ENCODE results near the gene KIFC1. TPM values are rescaled to one million over a fixed set of nuclear protein-coding genes. Genes with fewer than 3 reads are reported as not detected.
A peak's percentile ranks its signal among the peaks of the same experiment; 100 is the strongest.

Gene KIFC1
- total and polyA plus RNA-seq, 9 of the 15 experiments (the other 6 are each of a cell fraction or from before 2014, with no cell fraction given) = 1.3 to 95.2 (median 76.9) TPM

DNA sequence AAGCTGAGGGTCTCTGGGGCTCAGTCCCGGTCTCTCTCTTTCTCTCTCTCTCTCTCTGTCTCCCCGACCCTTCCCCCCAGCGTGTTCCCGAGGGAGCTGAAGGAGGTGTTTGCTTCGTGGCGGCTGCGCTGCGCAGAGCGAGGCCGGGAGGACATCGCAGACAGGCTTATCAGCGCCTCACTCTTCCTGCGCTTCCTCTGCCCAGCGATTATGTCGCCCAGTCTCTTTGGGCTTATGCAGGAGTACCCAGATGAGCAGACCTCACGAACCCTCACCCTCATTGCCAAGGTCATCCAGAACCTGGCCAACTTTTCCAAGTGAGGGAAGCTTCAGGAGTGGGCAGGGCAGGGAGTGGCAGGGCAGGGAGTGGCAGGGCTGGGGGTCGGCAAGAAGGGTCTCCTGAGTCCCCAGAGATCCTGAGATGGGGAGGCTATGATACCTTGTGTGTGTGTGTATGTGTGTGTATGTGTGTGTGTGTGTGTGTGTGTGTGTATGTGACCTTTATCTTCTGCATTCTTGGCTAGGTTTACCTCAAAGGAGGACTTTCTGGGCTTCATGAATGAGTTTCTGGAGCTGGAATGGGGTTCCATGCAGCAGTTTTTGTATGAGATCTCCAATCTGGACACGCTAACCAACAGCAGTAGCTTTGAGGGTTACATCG lies 49.2 kb downstream of the KIFC1 start (continued):
- TF ChIP-seq JUND (IDR thresholded peaks at IDR 0.05; ENCODE audit: borderline replicate concordance, low read depth, low read length) = 0 out of 2 replicates have a peak, but pooled peaks have one; percentile 16
- no peak; the same call in 2 of the 3 replicates for TF ChIP-seq JUND (tag; IDR thresholded peaks at IDR 0.05; ENCODE audit: borderline replicate concordance, low read depth, low read length)
- TF ChIP-seq ETV5 (CRISPR knock-in tag; IDR thresholded peaks at IDR 0.05; ENCODE audit: low read depth) = no peak
- peak; percentile 61 for TF ChIP-seq HNRNPLL (IDR thresholded peaks at IDR 0.05; ENCODE audit: low read depth, low read length, poor library complexity, severe bottlenecking)
- peak; percentile 34; the same call in 1 of the 2 replicates for TF ChIP-seq TOE1 (IDR thresholded peaks at IDR 0.05; ENCODE audit: borderline replicate concordance)
- TF ChIP-seq TOE1 (CRISPR knock-in tag; IDR thresholded peaks at IDR 0.05; ENCODE audit: borderline replicate concordance, low read depth) = no peak
- no peak for TF ChIP-seq ZNF407 (IDR thresholded peaks at IDR 0.05; ENCODE audit: low read depth)
- TF ChIP-seq, protein P1, sequence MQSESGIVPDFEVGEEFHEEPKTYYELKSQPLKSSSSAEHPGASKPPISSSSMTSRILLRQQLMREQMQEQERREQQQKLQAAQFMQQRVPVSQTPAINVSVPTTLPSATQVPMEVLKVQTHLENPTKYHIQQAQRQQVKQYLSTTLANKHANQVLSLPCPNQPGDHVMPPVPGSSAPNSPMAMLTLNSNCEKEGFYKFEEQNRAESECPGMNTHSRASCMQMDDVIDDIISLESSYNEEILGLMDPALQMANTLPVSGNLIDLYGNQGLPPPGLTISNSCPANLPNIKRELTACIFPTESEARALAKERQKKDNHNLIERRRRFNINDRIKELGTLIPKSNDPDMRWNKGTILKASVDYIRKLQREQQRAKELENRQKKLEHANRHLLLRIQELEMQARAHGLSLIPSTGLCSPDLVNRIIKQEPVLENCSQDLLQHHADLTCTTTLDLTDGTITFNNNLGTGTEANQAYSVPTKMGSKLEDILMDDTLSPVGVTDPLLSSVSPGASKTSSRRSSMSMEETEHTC (IDR thresholded peaks at IDR 0.05) = no peak
- TF ChIP-seq TSC22D4 (tag; IDR thresholded peaks at IDR 0.05) = no peak
- TF ChIP-seq NR2F6 (CRISPR knock-in tag; IDR thresholded peaks at IDR 0.05) = no peak
- TF ChIP-seq TFAM (CRISPR knock-in tag; conservative IDR thresholded peaks at IDR 0.05) = no peak
- TF ChIP-seq THRB (CRISPR knock-in tag; conservative IDR thresholded peaks at IDR 0.05) = 0 out of 2 replicates have a peak, but pooled peaks have one; percentile 40
- TF ChIP-seq, protein P2, sequence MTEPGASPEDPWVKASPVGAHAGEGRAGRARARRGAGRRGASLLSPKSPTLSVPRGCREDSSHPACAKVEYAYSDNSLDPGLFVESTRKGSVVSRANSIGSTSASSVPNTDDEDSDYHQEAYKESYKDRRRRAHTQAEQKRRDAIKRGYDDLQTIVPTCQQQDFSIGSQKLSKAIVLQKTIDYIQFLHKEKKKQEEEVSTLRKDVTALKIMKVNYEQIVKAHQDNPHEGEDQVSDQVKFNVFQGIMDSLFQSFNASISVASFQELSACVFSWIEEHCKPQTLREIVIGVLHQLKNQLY (CRISPR knock-in tag; conservative IDR thresholded peaks at IDR 0.05) = 0 out of 4 replicates have a peak, but pooled peaks of 1 of the 2 experiments have one; percentile 70
- TF ChIP-seq KDM1A (IDR thresholded peaks at IDR 0.05) = no peak
- TF ChIP-seq GTF2A2 (tag; IDR thresholded peaks at IDR 0.05) = no peak
